Stimulated activated CD8-positive, alpha-beta memory T cell treated with anti-CD3 and anti-CD28 coated beads, Interleukin-2, amount 100 ng/mL, for 1 hour (primary cell): ENCODE measurements around the gene C8B.

Experiments used
- DNase-seq, 2 donors: peaks; one replicate each; pipeline ENCODE4 v3.0.0-alpha.2; 2020; ENCODE audit warnings: low read depth in 2 of 2

C8B gene

GRCh38 chr1:56898879-56899278, 66.9 kb downstream of the C8B start:
- DNase-seq, result no peak

GRCh38 chr1:56898005-56898373, 67.8 kb downstream of the C8B start:
- DNase-seq, result no peak

- DNase-seq, result no peak
Observed at GRCh38 chr1:56897150-56898004, 68.4 kb downstream of the C8B start.

GRCh38 chr1:56894014-56894413, 71.8 kb downstream of the C8B start:
- no peak for DNase-seq

GRCh38 chr1:56890229-56890628, 75.6 kb downstream of the C8B start:
- no peak for DNase-seq

- no peak for DNase-seq
Observed at GRCh38 chr1:56881417-56881816, 84.4 kb downstream of the C8B start.

- DNase-seq, result no peak
Observed at GRCh38 chr1:56880774-56881173, 85.0 kb downstream of the C8B start.
